ENCODE measurements around the gene IRF8.

GRCh38 chr16:85888405-85889331 lies 10.3 kb upstream of the IRF8 start:
- no peak for TF ChIP-seq CTCF (IDR thresholded peaks at IDR 0.05)
- no peak for TF ChIP-seq YY1 (IDR thresholded peaks at IDR 0.05; ENCODE audit: low read depth)
- TF ChIP-seq PBX3 (IDR thresholded peaks at IDR 0.05) = no peak
- no peak for TF ChIP-seq EP300 (IDR thresholded peaks at IDR 0.05; ENCODE audit: borderline replicate concordance in 1 of 2, low read depth in 1 of 2, low read length in 1 of 2)
- TF ChIP-seq JUND (IDR thresholded peaks at IDR 0.05) = no peak
- no peak for TF ChIP-seq SMC3 (IDR thresholded peaks at IDR 0.05; ENCODE audit: low read depth, low read length)
- TF ChIP-seq POLR2AphosphoS5 (IDR thresholded peaks at IDR 0.05; ENCODE audit: low read depth, low read length) = no peak

Measured in SK-N-SH (cell line).